ENCODE measurements around the gene VAMP1. TPM values are rescaled to one million over a fixed set of nuclear protein-coding genes. Genes with fewer than 3 reads are reported as not detected.

Gene VAMP1
- total RNA-seq, 2 donors from 2014 or later, result 2.9 to 5.9 TPM

DNA sequence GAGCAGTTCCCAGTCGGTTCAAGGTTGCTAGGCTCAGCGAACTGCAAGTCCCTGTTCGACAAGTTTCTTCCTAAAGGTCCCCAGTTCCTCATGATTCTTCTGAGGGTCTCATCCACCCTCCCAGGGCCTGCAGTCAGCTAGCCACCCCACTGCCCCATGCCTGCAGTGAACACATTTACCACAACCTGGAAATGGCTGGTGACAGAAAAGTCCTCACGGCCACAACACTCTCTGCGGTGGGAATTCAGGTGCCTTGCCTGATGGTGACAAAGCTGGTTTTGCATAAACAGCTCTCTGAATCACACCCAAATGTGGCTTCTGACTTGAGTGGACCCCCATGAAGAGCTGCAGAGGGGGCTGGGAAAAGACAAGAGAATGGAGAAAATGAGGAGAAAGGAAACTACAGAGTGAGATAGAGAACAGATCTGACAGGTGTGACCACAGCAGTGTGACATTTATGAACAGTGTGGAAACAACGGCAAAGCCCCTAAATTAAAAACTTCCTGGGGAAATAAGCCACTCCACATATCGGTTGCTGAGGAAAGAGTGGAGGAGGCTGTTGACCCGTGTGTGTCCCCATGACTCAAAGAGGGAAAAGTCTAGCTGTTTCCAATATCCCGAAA, 27.0 kb downstream of the VAMP1 start:
- Histone ChIP-seq H3K4me1 (no peaks in the 10 kb centered on the region), H3K27ac (no peak overlapping the region), H3K4me3 (no peak overlapping the region), H3K27me3 (no peaks in the 10 kb centered on the region), H3K9me3 (no peaks in the 10 kb centered on the region), H3K36me3 (replicated peaks in 1 of 2; ENCODE audit: insufficient read depth in 1 of 2, low read depth in 2 of 2) (no peaks in the 10 kb centered on the region)
- intact Hi-C loops (cut with DNase I), result no loop called here
- no peak for TF ChIP-seq POLR2A (IDR thresholded peaks at IDR 0.05)
- TF ChIP-seq, protein P1, sequence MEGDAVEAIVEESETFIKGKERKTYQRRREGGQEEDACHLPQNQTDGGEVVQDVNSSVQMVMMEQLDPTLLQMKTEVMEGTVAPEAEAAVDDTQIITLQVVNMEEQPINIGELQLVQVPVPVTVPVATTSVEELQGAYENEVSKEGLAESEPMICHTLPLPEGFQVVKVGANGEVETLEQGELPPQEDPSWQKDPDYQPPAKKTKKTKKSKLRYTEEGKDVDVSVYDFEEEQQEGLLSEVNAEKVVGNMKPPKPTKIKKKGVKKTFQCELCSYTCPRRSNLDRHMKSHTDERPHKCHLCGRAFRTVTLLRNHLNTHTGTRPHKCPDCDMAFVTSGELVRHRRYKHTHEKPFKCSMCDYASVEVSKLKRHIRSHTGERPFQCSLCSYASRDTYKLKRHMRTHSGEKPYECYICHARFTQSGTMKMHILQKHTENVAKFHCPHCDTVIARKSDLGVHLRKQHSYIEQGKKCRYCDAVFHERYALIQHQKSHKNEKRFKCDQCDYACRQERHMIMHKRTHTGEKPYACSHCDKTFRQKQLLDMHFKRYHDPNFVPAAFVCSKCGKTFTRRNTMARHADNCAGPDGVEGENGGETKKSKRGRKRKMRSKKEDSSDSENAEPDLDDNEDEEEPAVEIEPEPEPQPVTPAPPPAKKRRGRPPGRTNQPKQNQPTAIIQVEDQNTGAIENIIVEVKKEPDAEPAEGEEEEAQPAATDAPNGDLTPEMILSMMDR (IDR thresholded peaks at IDR 0.05), result no peak
- 47 to 50% methylated on average over 7 to 9 of the region's 9 CpGs for WGBS, 2 donors
- no peak for DNase-seq
- ATAC-seq, result no peak

DNA sequence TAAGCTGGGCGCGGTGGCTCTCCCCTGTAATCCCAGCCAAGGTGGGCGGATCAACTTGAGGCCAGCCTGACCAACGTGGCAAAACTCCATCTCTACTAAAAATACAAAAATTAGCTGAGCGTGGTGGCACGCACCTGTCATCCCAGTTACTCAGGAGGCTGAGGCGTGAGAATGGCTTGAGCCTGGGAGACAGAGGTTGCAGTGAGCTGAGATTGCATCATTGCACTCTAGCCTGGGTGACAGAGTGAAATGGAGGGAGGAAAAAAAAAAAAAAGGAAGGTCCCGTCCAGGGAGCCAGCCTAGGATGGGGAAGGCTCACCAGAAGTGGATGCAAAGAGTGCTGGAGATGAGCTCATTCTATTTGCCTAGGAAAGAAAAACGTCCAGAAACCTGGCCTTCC, 27.6 kb downstream of the VAMP1 start:
- DNase-seq, result no peak
- intact Hi-C loops (cut with DNase I), result no loop called here

DNA sequence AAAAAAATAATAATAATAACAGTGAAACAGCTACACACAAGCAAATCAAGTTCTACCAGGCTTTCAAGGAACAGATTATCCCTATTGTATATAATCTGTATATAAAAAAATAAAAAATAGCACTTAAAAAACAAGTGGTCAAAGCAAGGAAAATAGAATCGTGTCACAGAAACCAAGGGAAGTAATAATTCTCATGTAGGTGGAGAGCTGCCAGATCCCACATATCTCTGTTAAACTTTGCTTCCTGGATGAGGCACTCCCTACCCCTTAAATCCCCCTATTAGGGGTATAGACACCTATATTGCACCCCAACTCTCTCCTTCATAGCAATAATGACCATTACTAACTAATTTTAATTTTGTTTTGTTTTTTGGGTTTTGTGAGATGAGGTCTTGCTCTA, 30.1 kb downstream of the VAMP1 start:
- ATAC-seq (no peak), DNase-seq (no peak)
- H3K4me1 ChIP-seq, result no peaks in the 10 kb centered on the region
- no peaks in the 10 kb centered on the region for H3K36me3 ChIP-seq (replicated peaks in 1 of 2; ENCODE audit: insufficient read depth in 1 of 2, low read depth in 2 of 2)
- intact Hi-C loops (cut with DNase I), result no loop called here
- WGBS, 2 donors, result 38 to 55% methylated on average over 1 of the region's 1 CpG
- no peak overlapping the region for H3K4me3 ChIP-seq
- no peak overlapping the region for H3K27ac ChIP-seq
- no peaks in the 10 kb centered on the region for H3K9me3 ChIP-seq
- TF ChIP-seq POLR2A (IDR thresholded peaks at IDR 0.05), result no peak
- TF ChIP-seq, protein P1 (IDR thresholded peaks at IDR 0.05), result no peak
- no peaks in the 10 kb centered on the region for H3K27me3 ChIP-seq

More for the DNA sequence above, 27.6 kb downstream of the VAMP1 start:
- no peaks in the 10 kb centered on the region for H3K9me3 ChIP-seq
- H3K4me1 ChIP-seq, result no peaks in the 10 kb centered on the region
- H3K4me3 ChIP-seq, result no peak overlapping the region
- WGBS, 2 donors, result 80 to 83% methylated on average over 9 of the region's 9 CpGs
- H3K27me3 ChIP-seq, result no peaks in the 10 kb centered on the region
- TF ChIP-seq, protein P1 (IDR thresholded peaks at IDR 0.05), result no peak
- no peak for TF ChIP-seq POLR2A (IDR thresholded peaks at IDR 0.05)
- H3K27ac ChIP-seq, result no peak overlapping the region
- no peak for ATAC-seq
- H3K36me3 ChIP-seq (replicated peaks in 1 of 2; ENCODE audit: insufficient read depth in 1 of 2, low read depth in 2 of 2), result no peaks in the 10 kb centered on the region

DNA sequence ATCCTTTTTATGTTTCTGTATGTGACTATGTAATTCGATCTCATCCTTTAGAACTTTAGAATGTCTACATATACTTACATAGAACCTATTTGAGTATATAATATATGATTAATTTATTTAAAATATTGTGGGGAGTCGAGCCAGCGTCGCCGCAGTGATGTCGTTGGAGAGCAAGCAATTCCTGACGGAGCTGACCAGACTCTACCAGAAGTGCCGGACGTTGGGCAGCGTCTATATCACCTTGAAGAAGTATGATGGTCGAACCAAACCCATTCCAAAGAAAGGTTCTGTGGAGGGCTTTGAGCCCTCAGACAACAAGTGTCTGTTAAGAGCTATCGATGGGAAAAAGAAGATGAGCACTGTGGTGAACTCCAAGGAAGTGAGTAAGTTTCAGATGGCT, 32.1 kb downstream of the VAMP1 start:
- no peaks in the 10 kb centered on the region for H3K36me3 ChIP-seq (replicated peaks in 1 of 2; ENCODE audit: insufficient read depth in 1 of 2, low read depth in 2 of 2)
- ATAC-seq (no peak), DNase-seq (no peak)
- H3K4me3 ChIP-seq, result no peak overlapping the region
- H3K27me3 ChIP-seq, result no peaks in the 10 kb centered on the region
- H3K27ac ChIP-seq, result no peak overlapping the region
- WGBS, 2 donors, result 79 to 83% methylated on average over 12 of the region's 12 CpGs
- H3K4me1 ChIP-seq, result no peaks in the 10 kb centered on the region
- H3K9me3 ChIP-seq, result no peaks in the 10 kb centered on the region
- intact Hi-C loops (cut with DNase I), result no loop called here
- TF ChIP-seq, protein P1 (IDR thresholded peaks at IDR 0.05), result no peak
- TF ChIP-seq POLR2A (IDR thresholded peaks at IDR 0.05), result no peak

DNA sequence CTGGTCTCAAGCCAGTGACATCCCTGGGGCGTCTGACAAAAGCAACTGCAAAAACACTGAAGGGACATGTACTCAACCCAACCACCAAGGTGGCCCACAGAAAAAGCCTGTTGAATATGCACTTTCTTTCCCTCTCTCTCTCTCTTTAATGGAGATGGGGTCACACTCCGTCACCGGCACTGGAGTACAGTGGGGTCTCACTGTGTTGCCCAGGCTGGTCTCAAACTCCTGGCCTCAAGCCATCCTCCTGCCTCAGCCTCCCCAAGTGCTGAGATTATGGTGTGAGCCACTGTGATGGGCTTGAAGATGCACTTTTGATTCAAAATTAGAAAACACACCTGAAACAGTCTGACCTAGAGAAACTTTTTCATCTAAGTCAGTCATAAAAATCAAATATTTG, 32.9 kb downstream of the VAMP1 start:
- no peak overlapping the region for H3K27ac ChIP-seq
- H3K4me3 ChIP-seq, result no peak overlapping the region
- TF ChIP-seq, protein P1 (IDR thresholded peaks at IDR 0.05), result no peak
- no peak for TF ChIP-seq POLR2A (IDR thresholded peaks at IDR 0.05)
- no peaks in the 10 kb centered on the region for H3K27me3 ChIP-seq
- H3K4me1 ChIP-seq, result no peaks in the 10 kb centered on the region
- H3K9me3 ChIP-seq, result no peaks in the 10 kb centered on the region
- 44 to 79% methylated on average over 1 to 3 of the region's 3 CpGs for WGBS, 2 donors
- ATAC-seq, result no peak
- no peaks in the 10 kb centered on the region for H3K36me3 ChIP-seq (replicated peaks in 1 of 2; ENCODE audit: insufficient read depth in 1 of 2, low read depth in 2 of 2)
- intact Hi-C loops (cut with DNase I), result no loop called here
- peak in 1 of 4 donors; percentile 0 for DNase-seq

Measured in body of pancreas (tissue), 4 donors.